Measurements from ENCODE around the gene CEACAM1.
"Not testable (repeated sequence)": the region's sequence is repeated elsewhere in the genome, so short reads cannot be mapped to it uniquely, and the experiment has no call there.

Gene CEACAM1

GRCh38 chr19:42528354-42529247 lies at the start of gene CEACAM1:
TSS of gene CEACAM1 (minus strand) at chr19:42528481. CDS start at chr19:42528374, 107 bp downstream.
- DNase-seq: peak; percentile 57 to 58

GRCh38 chr19:42577016-42577415 lies 48.7 kb upstream of the CEACAM1 start:
- no peak for DNase-seq

- DNase-seq: no peak
Observed at GRCh38 chr19:42576241-42576640, 48.0 kb upstream of the CEACAM1 start.

GRCh38 chr19:42573642-42574041 lies 45.4 kb upstream of the CEACAM1 start:
- no peak for DNase-seq

- no peak for DNase-seq
Observed at GRCh38 chr19:42571116-42571515, 42.8 kb upstream of the CEACAM1 start.

- no peak for DNase-seq
Observed at GRCh38 chr19:42569193-42569592, 40.9 kb upstream of the CEACAM1 start.

GRCh38 chr19:42568006-42568405 lies 39.7 kb upstream of the CEACAM1 start:
- no peak for DNase-seq

- no peak for DNase-seq
Observed at GRCh38 chr19:42567567-42567966, 39.3 kb upstream of the CEACAM1 start.

GRCh38 chr19:42563352-42564210 lies 35.3 kb upstream of the CEACAM1 start:
- peak in 1 of 2 donors; percentile 12 for DNase-seq

- DNase-seq: no peak
Observed at GRCh38 chr19:42561512-42561911, 33.2 kb upstream of the CEACAM1 start.

- no peak for DNase-seq
Observed at GRCh38 chr19:42560731-42561130, 32.5 kb upstream of the CEACAM1 start.

GRCh38 chr19:42558450-42559150 lies 30.3 kb upstream of the CEACAM1 start:
- DNase-seq: no peak

- not testable (repeated sequence) for DNase-seq
Observed at GRCh38 chr19:42557386-42557871, 29.1 kb upstream of the CEACAM1 start.

GRCh38 chr19:42555801-42556200 lies 27.5 kb upstream of the CEACAM1 start:
- DNase-seq: no peak

GRCh38 chr19:42555317-42555716 lies 27.0 kb upstream of the CEACAM1 start:
- DNase-seq: no peak

- DNase-seq: no peak
Observed at GRCh38 chr19:42554046-42554575, 25.8 kb upstream of the CEACAM1 start.

- DNase-seq: no peak
Observed at GRCh38 chr19:42553292-42554045, 25.2 kb upstream of the CEACAM1 start.

GRCh38 chr19:42552086-42553065 lies 24.1 kb upstream of the CEACAM1 start:
- DNase-seq: no peak

- DNase-seq: not testable (repeated sequence)
Observed at GRCh38 chr19:42550521-42550920, 22.2 kb upstream of the CEACAM1 start.

- DNase-seq: not testable (repeated sequence)
Observed at GRCh38 chr19:42549067-42549466, 20.8 kb upstream of the CEACAM1 start.

GRCh38 chr19:42548552-42548951 lies 20.3 kb upstream of the CEACAM1 start:
- DNase-seq: no peak

Measured in activated CD4-positive, alpha-beta T cell treated with anti-CD3 and anti-CD28 coated beads for 4 hours (primary cell).